Adipose tissue (tissue), 3 donors: ENCODE data around the gene CBS. TPM values are rescaled to one million over a fixed set of nuclear protein-coding genes. Genes with fewer than 3 reads are reported as not detected.
"Not testable (repeated sequence)": the region's sequence is repeated elsewhere in the genome, so short reads cannot be mapped to it uniquely, and the experiment has no call there.

Experiments used
- H3K27ac ChIP-seq: one replicate; pipeline ENCODE4 v1.5.1; 2013; ENCODE audit warnings: low read depth, low read length
- WGBS, 3 donors: extraction: QIAGEN DNeasy Blood & Tissue Kit; methylation state at CpG; one replicate each; pipeline ENCODE4 v1.1.7; 2013; 5-methylcytosine and 5-hydroxymethylcytosine counted together
- polyA plus RNA-seq, 3 donors: library from polyadenylated mRNA; stranded (reverse); fragments of 200-250 nt; gene quantifications; one replicate each; pipeline ENCODE4 v1.2.3, GENCODE V29; 2013
- donor health status: healthy with polysubstance abuse.
- donor health status: Bipolar disorder and iron deficiency.
- donor health status: healthy.

Gene CBS
- polyA plus RNA-seq, 3 donors = 19.6 to 43.0 (median 25.7) TPM

GRCh38 chr21:43074401-43075169 lies 1.1 kb downstream of the CBS start:
- H3K27ac ChIP-seq = not testable (repeated sequence)
- WGBS, 3 donors = no CpG with 5 or more reads among the region's 74 CpGs

- WGBS, 3 donors = no CpG with 5 or more reads among the region's 11 CpGs
- H3K27ac ChIP-seq = not testable (repeated sequence)
Measured at GRCh38 chr21:43072742-43073141, 2.9 kb downstream of the CBS start.

- WGBS, 3 donors = 100% methylated on average over 1 of the region's 10 CpGs; no CpG with 5 or more reads in 2 of the 3 donors
- H3K27ac ChIP-seq = not testable (repeated sequence)
Measured at GRCh38 chr21:43069682-43070081, 6.0 kb downstream of the CBS start.

GRCh38 chr21:43068065-43068464 lies 7.6 kb downstream of the CBS start:
- not testable (repeated sequence) for H3K27ac ChIP-seq
- WGBS, 3 donors = 12 to 90% (median 84%) methylated on average over 3 to 4 of the region's 12 CpGs

GRCh38 chr21:43066690-43067089 lies 8.9 kb downstream of the CBS start:
- WGBS, 3 donors = 56 to 86% (median 79%) methylated on average over 1 to 8 of the region's 12 CpGs
- not testable (repeated sequence) for H3K27ac ChIP-seq

GRCh38 chr21:43065991-43066390 lies 9.6 kb downstream of the CBS start:
- 92 to 97% methylated on average over 5 to 14 of the region's 30 CpGs; no CpG with 5 or more reads in 1 of the 3 donors for WGBS, 3 donors

GRCh38 chr21:43064265-43064917 lies 11.2 kb downstream of the CBS start:
- WGBS, 3 donors = no CpG with 5 or more reads among the region's 22 CpGs

More at GRCh38 chr21:43065991-43066390, 9.6 kb downstream of the CBS start:
- H3K27ac ChIP-seq = not testable (repeated sequence)

GRCh38 chr21:43062955-43063664 lies 12.5 kb downstream of the CBS start:
- WGBS, 3 donors = 100% methylated on average over 2 of the region's 28 CpGs; no CpG with 5 or more reads in 2 of the 3 donors

More at GRCh38 chr21:43064265-43064917, 11.2 kb downstream of the CBS start:
- not testable (repeated sequence) for H3K27ac ChIP-seq

GRCh38 chr21:43053112-43053511 lies 22.5 kb downstream of the CBS start:
- WGBS, 3 donors = no CpG with 5 or more reads among the region's 13 CpGs

More at GRCh38 chr21:43062955-43063664, 12.5 kb downstream of the CBS start:
- H3K27ac ChIP-seq = not testable (repeated sequence)

GRCh38 chr21:43045876-43046821 lies 29.5 kb downstream of the CBS start:
- WGBS, 3 donors = 17 to 61% (median 61%) methylated on average over 11 to 17 of the region's 21 CpGs
- not testable (repeated sequence) for H3K27ac ChIP-seq

More at GRCh38 chr21:43053112-43053511, 22.5 kb downstream of the CBS start:
- not testable (repeated sequence) for H3K27ac ChIP-seq

- not testable (repeated sequence) for H3K27ac ChIP-seq
- WGBS, 3 donors = 31 to 44% (median 32%) methylated on average over 5 to 8 of the region's 17 CpGs
Measured at GRCh38 chr21:43045165-43045875, 30.3 kb downstream of the CBS start.

- 69 to 91% (median 75%) methylated on average over 2 to 12 of the region's 14 CpGs for WGBS, 3 donors
- not testable (repeated sequence) for H3K27ac ChIP-seq
Measured at GRCh38 chr21:43044547-43044946, 31.1 kb downstream of the CBS start.

GRCh38 chr21:43043291-43043690 lies 32.3 kb downstream of the CBS start:
- not testable (repeated sequence) for H3K27ac ChIP-seq
- WGBS, 3 donors = 96 to 98% (median 97%) methylated on average over 4 to 10 of the region's 14 CpGs

- H3K27ac ChIP-seq = not testable (repeated sequence)
- 33 to 95% (median 87%) methylated on average over 1 to 5 of the region's 5 CpGs for WGBS, 3 donors
Measured at GRCh38 chr21:43042169-43042568, 33.5 kb downstream of the CBS start.

GRCh38 chr21:43038659-43039044 lies 37.0 kb downstream of the CBS start:
- WGBS, 3 donors = 75 to 100% (median 83%) methylated on average over 3 to 8 of the region's 10 CpGs

GRCh38 chr21:43037918-43038658 lies 37.5 kb downstream of the CBS start:
- WGBS, 3 donors = 83 to 90% (median 84%) methylated on average over 11 to 18 of the region's 19 CpGs
- not testable (repeated sequence) for H3K27ac ChIP-seq

More at GRCh38 chr21:43038659-43039044, 37.0 kb downstream of the CBS start:
- not testable (repeated sequence) for H3K27ac ChIP-seq

- WGBS, 3 donors = 67 to 92% methylated on average over 9 to 10 of the region's 17 CpGs; no CpG with 5 or more reads in 1 of the 3 donors
- not testable (repeated sequence) for H3K27ac ChIP-seq
Measured at GRCh38 chr21:43036889-43037288, 38.7 kb downstream of the CBS start.
